ENCODE data around the gene TMEM30B.

TMEM30B gene

DNA sequence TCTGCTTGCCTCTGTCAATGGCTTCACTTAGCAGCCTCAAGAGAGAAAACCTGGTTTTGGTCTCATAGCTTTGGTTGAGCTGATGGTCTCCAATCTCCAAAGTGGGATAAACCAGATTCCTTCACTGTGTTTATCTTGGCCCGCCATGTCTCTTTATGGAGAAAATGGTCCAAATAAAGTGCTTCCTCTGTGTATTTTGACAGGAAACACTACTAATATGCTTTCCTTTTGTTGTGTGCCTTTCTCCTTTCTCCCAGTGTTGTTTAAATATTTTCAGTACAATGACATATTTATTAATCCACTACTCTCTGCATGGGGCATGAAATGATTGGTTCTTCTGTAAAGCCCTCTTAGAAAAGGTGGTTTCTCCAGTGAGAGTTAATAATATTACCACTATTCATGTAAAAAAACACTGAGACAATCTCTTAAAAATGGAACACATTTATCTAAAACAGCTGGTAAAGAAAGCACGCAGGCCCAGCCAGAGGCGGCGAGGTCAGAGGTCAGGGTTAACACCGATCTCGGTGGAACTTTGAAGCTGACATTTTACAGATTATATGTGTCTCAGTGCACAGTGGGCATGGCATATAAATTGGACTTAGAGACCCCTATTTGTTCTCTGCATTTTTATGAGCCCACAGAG is 24.2 kb downstream of the TMEM30B start:
- H3K27ac ChIP-seq, result no peak overlapping the region
- TF ChIP-seq CTCF (conservative IDR thresholded peaks at IDR 0.05), result no peak

GRCh38 chr14:61255968-61256367 is 25.2 kb downstream of the TMEM30B start:
- no peak for TF ChIP-seq CTCF (conservative IDR thresholded peaks at IDR 0.05)
- H3K27ac ChIP-seq, result no peak overlapping the region

DNA sequence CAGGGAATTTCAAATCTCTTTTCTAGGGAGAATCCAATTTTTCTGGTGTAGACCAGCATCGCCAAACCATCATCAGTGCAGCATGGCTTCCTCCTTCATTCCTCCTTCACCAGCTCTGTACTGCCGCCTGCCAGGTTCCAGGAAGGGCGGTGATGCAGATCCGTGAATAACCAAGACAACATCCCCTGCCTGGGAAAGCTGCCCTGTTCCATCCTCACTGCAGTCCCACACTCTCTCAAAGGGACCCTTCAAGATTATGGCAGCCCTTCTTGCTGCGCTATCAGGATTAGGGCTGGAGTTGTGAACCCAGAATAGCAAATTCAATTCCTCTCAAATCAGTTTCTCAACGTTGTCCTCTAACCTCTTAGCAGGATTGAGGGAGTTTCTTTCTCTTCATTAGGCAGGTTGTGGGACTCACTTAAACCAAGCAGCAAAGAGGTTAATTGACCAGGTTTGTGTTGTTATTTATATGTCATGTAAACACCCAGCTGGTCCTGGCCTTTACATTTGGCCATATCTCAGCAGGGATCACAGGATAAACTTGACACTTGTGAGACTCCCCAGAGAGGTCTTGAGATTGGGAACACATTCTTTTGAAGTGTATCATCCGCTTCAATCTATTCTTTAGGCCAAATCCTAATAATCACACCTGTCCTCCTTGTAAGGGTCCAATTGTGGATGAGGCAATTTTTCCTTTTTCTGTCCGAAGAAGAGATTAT is 26.2 kb downstream of the TMEM30B start:
- H3K27ac ChIP-seq, result no peak overlapping the region
- TF ChIP-seq CTCF (conservative IDR thresholded peaks at IDR 0.05), result no peak

GRCh38 chr14:61253064-61253738 is 27.9 kb downstream of the TMEM30B start:
- H3K27ac ChIP-seq, result peak overlapping the region; percentile 50; the same call in 1 of the 2 replicates
- TF ChIP-seq CTCF (conservative IDR thresholded peaks at IDR 0.05), result peak; percentile 40

DNA sequence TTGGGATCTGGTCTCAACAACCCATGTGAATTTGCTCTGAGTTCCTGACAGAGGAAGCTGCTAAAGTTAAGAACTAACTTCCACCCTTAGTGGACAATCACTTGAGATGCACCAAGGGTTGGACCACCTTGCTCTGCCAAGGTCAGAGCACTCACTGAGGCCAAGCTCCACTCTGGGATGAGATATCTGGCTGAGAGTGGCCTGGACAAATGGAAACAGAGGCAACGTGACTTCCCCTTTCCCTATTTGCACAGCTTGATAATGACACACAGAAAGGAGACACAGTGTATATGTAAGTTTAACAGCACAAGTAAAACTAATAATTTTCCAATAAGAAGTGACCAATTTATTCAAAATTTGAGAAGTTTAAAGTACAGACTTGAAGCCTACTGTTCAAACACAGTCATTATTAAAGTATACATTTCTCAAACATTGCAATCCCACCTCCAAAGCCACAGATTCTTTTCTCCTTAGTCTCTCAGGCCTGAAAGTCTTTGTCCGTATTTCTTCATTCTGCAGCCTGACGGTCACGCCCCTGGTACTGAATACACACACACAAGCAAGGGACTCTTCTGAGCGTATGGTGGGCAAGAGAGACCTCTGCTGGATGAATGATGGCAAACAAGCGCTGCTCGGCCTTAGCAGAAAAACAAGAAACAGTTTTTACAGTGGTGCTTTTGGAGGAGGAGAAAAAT is 28.6 kb downstream of the TMEM30B start:
- peak; percentile 84 for TF ChIP-seq CTCF (conservative IDR thresholded peaks at IDR 0.05)
- peak overlapping the region; percentile 50 for H3K27ac ChIP-seq

DNA sequence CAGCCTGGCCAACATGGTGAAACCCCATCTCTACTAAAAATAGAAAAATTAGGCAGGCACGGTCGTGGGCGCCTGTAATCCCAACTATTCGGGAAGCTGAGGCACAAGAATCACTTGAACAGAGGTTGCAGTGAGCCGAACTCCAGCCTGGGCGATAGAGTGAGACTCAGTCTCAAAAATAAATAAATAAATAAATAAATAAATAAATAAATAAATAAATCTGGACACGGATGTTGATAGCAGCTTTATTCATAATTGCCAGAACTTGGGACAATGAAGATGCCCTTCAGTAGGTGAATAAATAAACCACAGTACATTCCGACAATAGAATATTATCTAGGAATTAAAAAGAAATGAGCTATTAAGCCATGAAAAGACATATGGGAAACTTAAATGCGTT is 31.1 kb downstream of the TMEM30B start:
- H3K27ac ChIP-seq, result no peak overlapping the region
- TF ChIP-seq CTCF (conservative IDR thresholded peaks at IDR 0.05), result no peak

- no peak overlapping the region for H3K27ac ChIP-seq
- no peak for TF ChIP-seq CTCF (conservative IDR thresholded peaks at IDR 0.05)
Measured at GRCh38 chr14:61247935-61248334, 33.2 kb downstream of the TMEM30B start.
